HG02571 (cell line): ENCODE results near the gene S100PBP.

Experiments
- ATAC-seq: cut with Tn5 transposase; IDR thresholded peaks from one replicate; pipeline ENCODE4 v1.9.1; 2021; ENCODE audit warnings: mild to moderate bottlenecking, moderate library complexity; ENCODE audit not compliant: unreplicated experiment

Gene S100PBP

DNA sequence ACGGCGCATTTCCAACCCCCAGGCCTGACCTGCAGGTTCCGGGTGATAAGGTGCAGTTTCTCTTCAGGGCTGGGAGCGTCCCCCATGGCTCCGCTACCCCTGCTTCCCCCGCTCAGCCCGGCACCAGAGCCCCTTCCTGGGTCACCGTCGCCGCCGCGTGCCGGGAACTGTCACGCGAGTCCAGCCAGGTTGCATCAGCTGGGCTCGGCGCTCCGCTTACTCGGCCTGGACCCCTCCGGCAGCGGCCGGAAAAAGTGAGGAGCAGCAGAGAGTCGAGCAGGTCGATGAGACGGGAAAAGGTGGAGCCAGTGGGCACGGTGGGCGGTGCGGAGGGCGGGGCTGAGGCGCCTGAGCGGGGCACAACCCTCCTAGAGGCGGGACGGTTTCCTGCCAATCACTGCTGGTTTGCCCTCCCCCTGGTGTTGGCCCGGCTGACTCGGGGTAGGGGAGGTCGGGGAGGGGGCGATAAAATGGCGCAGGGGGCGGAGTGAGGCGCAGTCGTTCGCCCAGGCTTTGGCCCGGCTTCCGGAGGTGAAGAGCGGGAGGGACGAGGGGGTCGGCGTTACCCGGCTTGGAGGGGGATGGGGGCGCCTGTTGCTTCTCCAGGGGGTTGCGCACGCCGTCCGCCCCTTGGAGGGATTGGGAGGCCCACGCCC lies at the start of gene S100PBP, which contains the start of gene YARS1:
Gene S100PBP, plus strand, starts transcription at position 495 of the 656 bp plus-strand sequence. CDS start 8,447 bp downstream, outside the sequence.
Gene YARS1, minus strand, starts transcription at position 200 of the 656 bp plus-strand sequence. Its CDS starts 114 bp downstream, at position 86.
- peak; percentile 80 for ATAC-seq

DNA sequence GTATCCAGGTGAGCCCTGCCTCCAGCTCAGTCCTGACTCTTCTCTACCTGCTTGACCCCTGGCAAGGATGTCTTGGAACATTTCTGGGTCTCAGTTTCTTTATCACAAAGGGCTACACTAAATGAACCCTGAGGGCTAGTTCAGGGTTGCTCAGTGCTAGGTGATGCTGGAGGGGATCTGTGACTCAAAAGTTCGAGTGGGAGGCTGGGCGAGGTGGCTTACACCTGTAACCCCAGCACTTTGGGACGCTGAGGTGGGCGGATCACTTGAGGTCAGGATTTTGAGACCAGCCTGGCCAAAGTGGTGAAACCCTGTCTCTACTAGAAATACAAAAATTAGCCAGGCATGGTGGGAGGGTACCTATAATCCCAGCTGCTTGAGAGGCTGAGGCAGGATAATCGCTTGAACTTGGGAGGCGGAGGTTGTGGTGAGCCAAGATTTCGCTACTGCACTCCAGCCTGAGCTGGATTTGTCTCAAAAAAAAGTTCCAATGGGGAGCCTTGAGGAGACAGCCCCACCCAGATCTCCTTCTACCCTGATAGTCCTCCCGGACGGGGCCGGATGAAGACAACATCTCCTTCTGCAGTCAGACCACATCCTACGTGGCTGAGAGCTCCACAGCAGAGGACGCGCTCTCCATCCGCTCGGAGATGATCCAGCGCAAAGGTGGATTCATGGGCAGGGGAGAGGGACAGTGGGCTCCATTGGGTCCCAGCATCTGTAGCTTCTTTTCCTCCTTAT lies 49.2 kb upstream of the S100PBP start:
- ATAC-seq: no peak

- ATAC-seq: no peak
Observed at GRCh38 chr1:32769524-32770220, 47.8 kb upstream of the S100PBP start.

DNA sequence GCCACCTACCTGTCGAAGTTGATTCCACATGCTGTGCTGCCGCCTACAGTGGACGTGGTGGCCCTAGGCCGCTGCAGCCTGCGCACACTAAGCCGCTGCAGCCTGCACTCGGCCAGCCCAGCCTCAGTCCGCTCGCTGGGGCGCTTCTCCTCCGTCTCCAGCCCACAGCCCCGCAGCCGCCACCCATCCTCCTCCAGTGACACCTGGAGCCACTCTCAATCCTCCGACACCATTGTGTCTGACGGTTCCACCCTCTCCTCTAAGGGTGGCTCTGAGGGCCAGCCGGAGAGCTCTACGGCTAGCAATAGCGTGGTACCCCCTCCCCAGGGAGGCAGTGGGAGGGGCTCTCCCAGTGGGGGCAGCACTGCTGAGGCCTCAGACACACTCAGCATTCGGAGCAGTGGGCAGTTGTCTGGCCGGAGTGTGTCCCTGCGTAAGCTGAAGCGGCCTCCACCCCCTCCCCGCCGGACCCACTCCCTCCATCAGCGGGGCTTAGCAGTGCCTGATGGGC lies 47.2 kb upstream of the S100PBP start:
- no peak for ATAC-seq

DNA sequence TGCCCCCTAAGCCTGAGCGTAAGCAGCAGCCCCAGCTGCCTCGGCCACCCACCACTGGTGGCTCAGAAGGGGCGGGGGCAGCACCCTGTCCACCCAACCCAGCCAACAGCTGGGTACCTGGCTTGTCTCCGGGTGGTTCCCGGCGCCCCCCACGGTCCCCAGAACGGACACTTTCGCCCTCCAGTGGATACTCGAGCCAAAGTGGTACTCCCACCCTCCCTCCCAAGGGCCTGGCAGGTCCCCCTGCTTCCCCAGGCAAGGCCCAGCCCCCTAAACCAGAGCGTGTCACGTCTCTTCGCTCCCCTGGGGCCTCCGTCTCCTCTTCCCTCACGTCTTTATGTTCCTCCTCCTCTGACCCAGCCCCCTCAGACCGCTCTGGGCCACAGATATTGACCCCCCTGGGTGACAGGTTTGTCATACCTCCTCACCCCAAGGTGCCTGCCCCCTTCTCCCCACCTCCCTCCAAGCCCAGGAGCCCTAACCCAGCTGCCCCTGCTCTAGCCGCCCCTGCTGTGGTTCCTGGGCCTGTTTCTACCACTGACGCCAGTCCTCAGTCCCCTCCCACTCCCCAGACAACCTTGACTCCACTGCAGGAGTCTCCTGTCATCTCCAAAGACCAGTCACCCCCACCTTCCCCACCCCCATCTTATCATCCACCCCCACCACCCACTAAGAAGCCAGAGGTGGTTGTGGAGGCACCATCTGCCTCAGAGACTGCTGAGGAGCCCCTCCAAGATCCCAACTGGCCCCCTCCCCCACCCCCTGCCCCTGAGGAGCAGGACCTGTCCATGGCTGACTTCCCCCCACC lies 46.5 kb upstream of the S100PBP start:
- ATAC-seq: no peak

GRCh38 chr1:32771561-32772280 lies 45.7 kb upstream of the S100PBP start:
- ATAC-seq: no peak

GRCh38 chr1:32772281-32773017 lies 45.0 kb upstream of the S100PBP start:
- no peak for ATAC-seq

GRCh38 chr1:32773018-32773763 lies 44.3 kb upstream of the S100PBP start:
- ATAC-seq: no peak

- no peak for ATAC-seq
Observed at GRCh38 chr1:32773764-32774463, 43.5 kb upstream of the S100PBP start.

DNA sequence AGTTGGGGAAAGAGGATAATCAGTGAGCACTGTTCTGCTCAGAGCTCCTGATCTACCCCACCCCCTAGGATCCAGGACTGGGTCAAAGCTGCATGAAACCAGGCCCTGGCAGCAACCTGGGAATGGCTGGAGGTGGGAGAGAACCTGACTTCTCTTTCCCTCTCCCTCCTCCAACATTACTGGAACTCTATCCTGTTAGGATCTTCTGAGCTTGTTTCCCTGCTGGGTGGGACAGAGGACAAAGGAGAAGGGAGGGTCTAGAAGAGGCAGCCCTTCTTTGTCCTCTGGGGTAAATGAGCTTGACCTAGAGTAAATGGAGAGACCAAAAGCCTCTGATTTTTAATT lies 43.0 kb upstream of the S100PBP start:
- ATAC-seq: no peak

GRCh38 chr1:32774950-32775634 lies 42.4 kb upstream of the S100PBP start:
- ATAC-seq: no peak

DNA sequence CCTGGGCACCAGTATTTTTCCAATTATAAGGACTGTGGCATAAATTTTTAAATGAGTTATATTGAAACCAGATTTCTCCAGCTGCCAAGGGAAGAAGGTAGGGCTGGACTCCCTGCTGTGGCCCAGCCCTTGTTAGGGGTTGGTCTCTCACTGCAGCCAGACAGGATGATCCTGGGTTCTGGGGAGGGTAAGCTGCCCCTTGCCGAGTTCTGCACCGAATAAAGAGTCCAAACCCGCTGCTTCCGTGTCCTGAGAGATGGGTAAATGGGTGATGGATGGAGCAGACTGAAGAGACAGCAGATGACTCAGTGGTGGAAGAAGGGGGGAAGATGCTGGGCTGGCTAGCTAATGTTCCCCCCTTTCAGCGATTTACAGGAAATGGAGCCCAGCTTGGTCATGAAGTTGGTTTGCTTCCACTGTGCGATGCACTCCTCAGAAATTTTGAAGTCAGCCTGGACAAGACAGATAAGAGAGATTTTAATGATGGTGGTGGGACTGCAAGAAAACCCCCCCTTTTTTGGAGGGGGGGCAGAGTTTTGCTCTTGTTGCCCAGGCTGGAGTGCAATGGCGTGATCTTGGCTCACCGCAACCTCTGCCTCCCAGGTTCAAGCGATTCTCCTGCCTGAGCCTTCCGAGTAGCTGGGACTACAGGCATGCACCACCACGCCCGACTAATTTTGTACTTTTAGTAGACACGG lies 41.7 kb upstream of the S100PBP start:
- no peak for ATAC-seq

- no peak for ATAC-seq
Observed at GRCh38 chr1:32779242-32779641, 38.2 kb upstream of the S100PBP start.

- ATAC-seq: no peak
Observed at GRCh38 chr1:32780005-32780404, 37.4 kb upstream of the S100PBP start.

- ATAC-seq: no peak
Observed at GRCh38 chr1:32780628-32781234, 36.7 kb upstream of the S100PBP start.

- ATAC-seq: no peak
Observed at GRCh38 chr1:32782086-32782485, 35.4 kb upstream of the S100PBP start.

DNA sequence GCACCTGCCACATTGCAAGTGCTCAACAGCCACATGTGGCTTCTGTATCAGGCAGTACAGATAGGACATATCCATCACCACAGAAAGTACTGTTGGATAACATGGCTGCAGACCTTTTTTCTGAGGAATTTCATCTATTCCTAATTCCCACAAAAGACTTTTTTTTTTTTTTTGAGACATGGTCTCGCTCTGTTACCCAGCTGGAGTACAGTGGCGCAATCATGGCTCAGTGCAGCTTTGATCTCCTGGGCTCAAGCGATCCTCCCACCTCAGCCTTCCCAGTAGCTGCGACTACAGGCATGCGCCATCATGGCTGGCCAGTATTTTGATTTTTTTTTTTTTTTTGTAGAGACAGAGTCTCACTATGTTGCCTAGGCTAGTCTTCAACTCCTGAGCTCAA lies 33.6 kb upstream of the S100PBP start:
- no peak for ATAC-seq
